WTC11 (cell line): Measurements from ENCODE around the gene SIN3A. TPM values are rescaled to one million over a fixed set of nuclear protein-coding genes. Genes with fewer than 3 reads are reported as not detected.

Experiments
- ATAC-seq: fragments of 200-7000 bp; cut with Tn5 transposase; 2 replicates; pipeline ENCODE4 v1.10.0; 2021; ENCODE audit warnings: mild to moderate bottlenecking, moderate library complexity
- Bru-seq: library from RNA; stranded (reverse); fragments of 400-500 nt; gene quantifications from one replicate; lab custom pipeline; 2021; lab: Mats Ljungman, UMichigan
- CTCF ChIA-PET: fragments of 300-600 bp; sonication (Branson Sonifier 250); formaldehyde crosslinking; loops from one replicate; lab custom pipeline; 2021; ENCODE audit warnings: antibody characterized with exemption; lab: Charles Lee
- POLR2A ChIA-PET: fragments of 350-600 bp; sonication (Branson Sonifier 250); formaldehyde crosslinking; loops from one replicate; lab custom pipeline; 2021; ENCODE audit warnings: antibody characterized with exemption; lab: Charles Lee
- DNase-seq: peaks from one replicate; pipeline ENCODE4 v3.0.0; 2021; ENCODE audit warnings: low spot score
- H3K27ac Mint-ChIP-seq: 2 replicates; pipeline ENCODE4 v1.8.0; 2021; ENCODE audit warnings: mixed read lengths
- H3K27me3 Mint-ChIP-seq: 2 replicates; pipeline ENCODE4 v1.8.0; 2021; ENCODE audit warnings: low read depth, mild to moderate bottlenecking, moderate library complexity, mixed read lengths
- H3K36me3 Mint-ChIP-seq: 2 replicates; pipeline ENCODE4 v1.8.0; 2021; ENCODE audit warnings: mixed read lengths
- H3K4me1 Mint-ChIP-seq: 2 replicates; pipeline ENCODE4 v1.8.0; 2022; ENCODE audit warnings: mixed read lengths
- H3K4me3 Mint-ChIP-seq: 2 replicates; pipeline ENCODE4 v1.8.0; 2021; ENCODE audit warnings: mild to moderate bottlenecking, moderate library complexity, mixed read lengths
- H3K9me3 Mint-ChIP-seq: 2 replicates; pipeline ENCODE4 v1.8.0; 2021; ENCODE audit warnings: mixed read lengths
- ATF1 ChIP-seq: sonication (generic); formaldehyde crosslinking; IDR thresholded peaks from 2 replicates; pipeline ENCODE4 v1.8.1; 2023; ENCODE audit warnings: mild to moderate bottlenecking, moderate library complexity, missing genetic modification reagents
- CREB1 ChIP-seq: sonication (generic); formaldehyde crosslinking; IDR thresholded peaks from 2 replicates; pipeline ENCODE4 v1.8.0; 2023; ENCODE audit warnings: mild to moderate bottlenecking, missing genetic modification reagents
- FOXJ3 ChIP-seq: sonication (generic); formaldehyde crosslinking; IDR thresholded peaks from 2 replicates; pipeline ENCODE4 v1.9.0; 2021; ENCODE audit warnings: missing genetic modification reagents, mild to moderate bottlenecking, borderline replicate concordance
- GABPB1 ChIP-seq: sonication (generic); formaldehyde crosslinking; IDR thresholded peaks from 2 replicates; pipeline ENCODE4 v1.8.1; 2023; ENCODE audit warnings: mild to moderate bottlenecking, missing genetic modification reagents
- NFE2L1 ChIP-seq: sonication (generic); formaldehyde crosslinking; IDR thresholded peaks from 2 replicates; pipeline ENCODE4 v1.8.1; 2023; ENCODE audit warnings: missing genetic modification reagents
- NFYB ChIP-seq: sonication (generic); formaldehyde crosslinking; conservative IDR thresholded peaks from 2 replicates; pipeline ENCODE4 v1.8.0; 2022; ENCODE audit warnings: low read depth, missing genetic modification reagents
- NR3C1 ChIP-seq: sonication (generic); formaldehyde crosslinking; conservative IDR thresholded peaks from 2 replicates; pipeline ENCODE4 v1.8.1; 2023; ENCODE audit warnings: low read depth, mild to moderate bottlenecking, missing genetic modification reagents
- SOX15 ChIP-seq: fragments of 250-450 bp; sonication (Bioruptor Pico); IDR thresholded peaks from 2 replicates; pipeline ENCODE4 v1.9.0; 2021; ENCODE audit warnings: mild to moderate bottlenecking
- SP1 ChIP-seq: sonication (generic); formaldehyde crosslinking; conservative IDR thresholded peaks from 2 replicates; pipeline ENCODE4 v1.8.1; 2022; ENCODE audit warnings: missing genetic modification reagents
- ZNF138 ChIP-seq: sonication (generic); formaldehyde crosslinking; conservative IDR thresholded peaks from 2 replicates; pipeline ENCODE4 v1.8.1; 2022; ENCODE audit warnings: mild to moderate bottlenecking, moderate library complexity, missing genetic modification reagents
- ZNF423 ChIP-seq: fragments of 250-450 bp; sonication (Bioruptor Pico); IDR thresholded peaks from 2 replicates; pipeline ENCODE4 v2.1.2; 2022; ENCODE audit warnings: mild to moderate bottlenecking, moderate library complexity
- long read RNA-seq, 3 experiments: library from RNA in 1 of 3; library from capped mRNA in 1 of 3; library from polyadenylated mRNA in 1 of 3; unstranded in 2 of 3; stranded (forward) in 1 of 3; transcript quantifications; one replicate each; pipeline ENCODE4 v2.0.0, GENCODE V29; 2021
- total RNA-seq: library from RNA; stranded (reverse); gene quantifications from 3 replicates; pipeline ENCODE4 v1.2.3, GENCODE V29; 2021
- TF ChIP-seq, protein P1 (sequence below): sonication (generic); formaldehyde crosslinking; IDR thresholded peaks from 2 replicates; pipeline ENCODE4 v1.8.0; 2022; ENCODE audit warnings: mild to moderate bottlenecking, missing genetic modification reagents
- TF ChIP-seq, protein P2 (sequence below): sonication (generic); formaldehyde crosslinking; IDR thresholded peaks from 2 replicates; pipeline ENCODE4 v1.8.0; 2023; ENCODE audit warnings: missing genetic modification reagents
- TF ChIP-seq, protein P3 (sequence below): sonication (generic); formaldehyde crosslinking; IDR thresholded peaks from 2 replicates; pipeline ENCODE4 v1.8.1; 2023; ENCODE audit warnings: mild to moderate bottlenecking, missing genetic modification reagents
- TF ChIP-seq, protein P4 (sequence below): fragments of 250-450 bp; sonication (Bioruptor Pico); conservative IDR thresholded peaks from 2 replicates; pipeline ENCODE4 v1.9.0; 2021; ENCODE audit warnings: mild to moderate bottlenecking
- TF ChIP-seq, protein P5 (sequence below): fragments of 250-450 bp; sonication (Bioruptor Pico); IDR thresholded peaks from 2 replicates; pipeline ENCODE4 v1.9.0; 2021; ENCODE audit warnings: moderate library complexity, mild to moderate bottlenecking, inconsistent platforms, borderline replicate concordance
- TF ChIP-seq, protein P6 (sequence below): fragments of 250-450 bp; sonication (Bioruptor Pico); IDR thresholded peaks from 2 replicates; pipeline ENCODE4 v1.9.0; 2021; ENCODE audit warnings: mild to moderate bottlenecking
- TF ChIP-seq, protein P7 (sequence below): sonication (generic); formaldehyde crosslinking; IDR thresholded peaks from 2 replicates; pipeline ENCODE4 v1.8.1; 2022; ENCODE audit warnings: missing genetic modification reagents, borderline replicate concordance

Gene SIN3A
- total RNA-seq = 107 to 113 TPM (median 110 TPM) in 3 replicates
- percentile 83 among the genes with signal in this experiment for Bru-seq, nascent RNA
- long read RNA-seq, experiment 1, full-length matches to known transcripts = 187 of 321 reads
- long read RNA-seq, experiment 1, partial matches to known transcripts = 57 of 321 reads
- long read RNA-seq, experiment 1, other reads (novel, unspliced or antisense) = 77 of 321 reads
- long read RNA-seq, experiment 2, full-length matches to known transcripts = 17 of 82 reads
- long read RNA-seq, experiment 2, partial matches to known transcripts = 42 of 82 reads
- long read RNA-seq, experiment 2, other reads (novel, unspliced or antisense) = 23 of 82 reads
- long read RNA-seq, experiment 3, full-length matches to known transcripts = 5 of 11 reads
- long read RNA-seq, experiment 3, partial matches to known transcripts = 4 of 11 reads
- long read RNA-seq, experiment 3, other reads (novel, unspliced or antisense) = 2 of 11 reads

DNA sequence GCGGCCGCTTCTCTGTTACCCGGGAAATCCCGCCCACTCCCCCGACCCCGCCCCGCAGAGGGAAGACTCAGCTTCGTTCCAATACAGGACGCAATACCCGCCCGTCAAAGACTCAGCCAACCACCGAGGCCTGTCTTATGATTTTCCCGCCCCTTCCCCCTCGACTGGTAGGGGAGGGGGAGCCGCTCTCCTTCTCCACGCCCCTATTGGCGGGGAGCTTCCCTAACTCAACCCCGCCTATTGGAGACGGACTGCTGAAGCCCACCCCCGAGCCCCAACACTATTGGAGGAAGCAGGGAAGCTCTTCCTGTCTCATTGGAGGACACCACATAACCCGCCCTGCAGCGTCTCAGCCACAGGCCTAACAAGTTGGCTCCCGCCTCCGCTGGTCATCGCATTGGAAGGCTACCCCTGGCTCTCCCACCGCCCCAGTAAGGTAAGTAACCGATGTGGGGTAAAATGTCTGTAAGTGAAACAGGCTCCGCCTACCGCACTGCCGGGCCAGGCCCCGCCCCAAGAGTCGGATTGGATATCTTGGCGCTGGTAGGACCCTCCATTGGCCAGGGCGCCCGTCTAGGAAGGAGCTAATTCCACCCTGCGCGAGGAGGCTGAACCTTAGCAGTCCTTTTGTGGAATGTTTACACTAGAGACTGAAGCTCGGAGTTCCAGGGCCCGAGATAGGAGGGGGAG lies at the start of gene SIN3A:
Gene SIN3A (minus strand): TSS at position 17 of the 690 bp plus-strand sequence. CDS start 21,315 bp downstream, outside the sequence.
- Mint-ChIP-seq H3K27me3 (no peaks in the 10 kb centered on the region), H3K9me3 (no peaks in the 10 kb centered on the region), H3K4me3 (peak within 1 kb of the TSS; percentile 95), H3K36me3 (peaks cover 3% of the 10 kb centered on the region; the same call in 1 of the 2 replicates), H3K4me1 (peaks cover 24% of the 10 kb centered on the region), H3K27ac (peak within 1 kb of the TSS; percentile 100)
- TF ChIP-seq SOX15 (CRISPR knock-in tag) (no peak), CREB1 (CRISPR knock-in tag) (no peak), SP1 (CRISPR knock-in tag) (peak; percentile 92), NFYB (CRISPR knock-in tag) (peak; percentile 79)
- ATAC-seq (peak; percentile 63), DNase-seq (peak; percentile 100)
- ChIA-PET POLR2A (interaction anchor here (0.6 to 6.0 kb wide), 14 partner anchors 10 to 1867 kb away, joined by 3 to 76 read pairs (median 5); partner anchors contain the start of genes IMP3, MAN2C1, PTPN9 and SNUPN), CTCF (interaction anchor here (0.5 to 5.4 kb wide), 24 partner anchors 9 to 1457 kb away, joined by 3 to 38 read pairs (median 4); partner anchors contain the start of genes IMP3, MAN2C1, PML and PTPN9)

DNA sequence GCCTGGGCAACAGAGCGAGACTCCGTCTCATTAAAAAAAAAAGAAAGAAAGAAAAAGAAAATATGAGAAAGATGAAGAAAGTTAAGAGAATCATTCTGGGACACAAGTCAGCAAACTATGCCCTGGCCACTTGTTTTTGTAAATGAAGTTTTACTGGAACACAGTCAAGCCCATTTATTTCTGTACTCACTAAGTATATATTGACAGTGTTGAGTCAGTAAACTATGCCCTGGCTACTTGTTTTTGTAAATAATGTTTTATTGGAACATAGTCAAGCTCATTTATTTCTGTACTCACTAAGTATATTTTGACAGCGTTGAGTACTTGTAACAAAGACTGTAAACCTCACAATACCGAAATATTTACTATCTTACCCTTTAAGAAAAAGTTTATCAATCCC lies 42.2 kb upstream of the SIN3A start:
- Mint-ChIP-seq H3K27me3 (no peaks in the 10 kb centered on the region), H3K9me3 (no peaks in the 10 kb centered on the region), H3K4me3 (no peak overlapping the region), H3K4me1 (no peaks in the 10 kb centered on the region), H3K27ac (no peak overlapping the region), H3K36me3 (peaks cover 33% of the 10 kb centered on the region)
- CTCF ChIA-PET = no interaction called here
- no peak for DNase-seq
- POLR2A ChIA-PET = no interaction called here
- ATAC-seq = no peak
- TF ChIP-seq FOXJ3 (CRISPR knock-in tag) (no peak), ZNF138 (CRISPR knock-in tag) (no peak), GABPB1 (CRISPR knock-in tag) (no peak)
- TF ChIP-seq, protein P1, sequence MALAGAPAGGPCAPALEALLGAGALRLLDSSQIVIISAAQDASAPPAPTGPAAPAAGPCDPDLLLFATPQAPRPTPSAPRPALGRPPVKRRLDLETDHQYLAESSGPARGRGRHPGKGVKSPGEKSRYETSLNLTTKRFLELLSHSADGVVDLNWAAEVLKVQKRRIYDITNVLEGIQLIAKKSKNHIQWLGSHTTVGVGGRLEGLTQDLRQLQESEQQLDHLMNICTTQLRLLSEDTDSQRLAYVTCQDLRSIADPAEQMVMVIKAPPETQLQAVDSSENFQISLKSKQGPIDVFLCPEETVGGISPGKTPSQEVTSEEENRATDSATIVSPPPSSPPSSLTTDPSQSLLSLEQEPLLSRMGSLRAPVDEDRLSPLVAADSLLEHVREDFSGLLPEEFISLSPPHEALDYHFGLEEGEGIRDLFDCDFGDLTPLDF (CRISPR knock-in tag) = no peak
- TF ChIP-seq, protein P2, sequence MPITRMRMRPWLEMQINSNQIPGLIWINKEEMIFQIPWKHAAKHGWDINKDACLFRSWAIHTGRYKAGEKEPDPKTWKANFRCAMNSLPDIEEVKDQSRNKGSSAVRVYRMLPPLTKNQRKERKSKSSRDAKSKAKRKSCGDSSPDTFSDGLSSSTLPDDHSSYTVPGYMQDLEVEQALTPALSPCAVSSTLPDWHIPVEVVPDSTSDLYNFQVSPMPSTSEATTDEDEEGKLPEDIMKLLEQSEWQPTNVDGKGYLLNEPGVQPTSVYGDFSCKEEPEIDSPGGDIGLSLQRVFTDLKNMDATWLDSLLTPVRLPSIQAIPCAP (CRISPR knock-in tag) = no peak
- TF ChIP-seq, protein P3, sequence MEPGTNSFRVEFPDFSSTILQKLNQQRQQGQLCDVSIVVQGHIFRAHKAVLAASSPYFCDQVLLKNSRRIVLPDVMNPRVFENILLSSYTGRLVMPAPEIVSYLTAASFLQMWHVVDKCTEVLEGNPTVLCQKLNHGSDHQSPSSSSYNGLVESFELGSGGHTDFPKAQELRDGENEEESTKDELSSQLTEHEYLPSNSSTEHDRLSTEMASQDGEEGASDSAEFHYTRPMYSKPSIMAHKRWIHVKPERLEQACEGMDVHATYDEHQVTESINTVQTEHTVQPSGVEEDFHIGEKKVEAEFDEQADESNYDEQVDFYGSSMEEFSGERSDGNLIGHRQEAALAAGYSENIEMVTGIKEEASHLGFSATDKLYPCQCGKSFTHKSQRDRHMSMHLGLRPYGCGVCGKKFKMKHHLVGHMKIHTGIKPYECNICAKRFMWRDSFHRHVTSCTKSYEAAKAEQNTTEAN (CRISPR knock-in tag) = no peak
- TF ChIP-seq, protein P4, sequence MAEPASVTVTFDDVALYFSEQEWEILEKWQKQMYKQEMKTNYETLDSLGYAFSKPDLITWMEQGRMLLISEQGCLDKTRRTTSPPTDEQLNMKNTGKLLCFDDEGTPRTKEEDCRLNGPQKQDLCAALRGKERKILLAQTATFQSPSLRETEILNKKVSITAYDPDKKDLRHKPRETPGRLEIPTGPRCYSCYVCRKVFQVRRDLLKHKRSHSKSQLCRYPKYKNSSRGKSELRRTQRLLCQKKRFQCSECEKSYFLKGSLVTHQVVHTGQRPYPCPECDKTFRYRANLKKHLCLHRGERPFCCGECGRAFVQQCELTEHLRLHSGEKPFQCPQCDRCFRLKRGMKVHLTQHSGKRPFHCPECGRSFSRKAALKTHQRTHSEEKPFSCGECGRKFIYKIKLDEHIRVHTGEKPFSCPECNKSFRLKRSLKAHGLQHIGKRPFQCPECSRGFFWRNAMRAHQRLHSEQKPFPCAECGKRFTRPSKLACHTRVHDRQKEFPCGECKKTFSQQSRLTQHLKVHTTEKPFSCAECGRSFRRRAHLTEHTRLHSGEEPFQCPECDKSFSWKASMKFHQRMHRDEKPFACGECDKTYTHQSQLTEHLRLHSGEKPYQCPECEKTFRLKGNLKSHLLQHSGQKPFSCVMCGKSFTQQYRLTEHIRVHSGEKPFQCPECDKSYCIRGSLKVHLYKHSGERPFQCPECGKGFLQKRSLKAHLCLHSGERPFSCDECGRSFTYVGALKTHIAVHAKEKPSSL (CRISPR knock-in tag) = no peak

DNA sequence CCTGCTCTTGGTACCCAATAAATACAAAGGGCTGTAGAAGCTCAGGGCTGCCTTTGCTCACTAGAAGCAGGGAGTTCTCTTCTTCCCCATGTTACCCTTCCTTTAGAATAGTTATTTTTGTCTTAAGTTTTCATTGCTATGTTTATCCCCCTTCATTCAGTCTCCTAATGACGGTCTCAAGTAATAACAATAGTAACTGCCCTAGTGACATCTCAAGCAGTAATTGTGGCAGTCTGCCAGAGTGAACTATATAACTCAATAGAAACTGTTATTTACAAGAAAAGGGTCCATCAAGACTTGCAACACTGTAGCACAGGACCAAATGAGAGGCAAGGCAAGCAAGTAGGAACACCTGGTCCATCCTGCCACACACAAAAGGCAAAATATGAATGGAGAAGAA lies 32.5 kb upstream of the SIN3A start:
- no peak overlapping the region for H3K4me3 Mint-ChIP-seq
- H3K4me1 Mint-ChIP-seq = no peaks in the 10 kb centered on the region
- ChIA-PET POLR2A (no interaction called here), CTCF (no interaction called here)
- H3K9me3 Mint-ChIP-seq = peaks cover 25% of the 10 kb centered on the region
- DNase-seq (no peak), ATAC-seq (no peak)
- no peak overlapping the region for H3K27ac Mint-ChIP-seq
- no peaks in the 10 kb centered on the region for H3K27me3 Mint-ChIP-seq
- H3K36me3 Mint-ChIP-seq = peaks cover 61% of the 10 kb centered on the region
- TF ChIP-seq, protein P4 (CRISPR knock-in tag) = no peak
- TF ChIP-seq, protein P5, sequence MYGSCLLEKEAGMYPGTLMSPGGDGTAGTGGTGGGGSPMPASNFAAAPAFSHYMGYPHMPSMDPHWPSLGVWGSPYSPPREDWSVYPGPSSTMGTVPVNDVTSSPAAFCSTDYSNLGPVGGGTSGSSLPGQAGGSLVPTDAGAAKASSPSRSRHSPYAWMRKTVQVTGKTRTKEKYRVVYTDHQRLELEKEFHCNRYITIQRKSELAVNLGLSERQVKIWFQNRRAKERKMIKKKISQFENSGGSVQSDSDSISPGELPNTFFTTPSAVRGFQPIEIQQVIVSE (CRISPR knock-in tag) = no peak
- TF ChIP-seq NR3C1 (CRISPR knock-in tag) (no peak), NFE2L1 (CRISPR knock-in tag) (no peak), ZNF423 (CRISPR knock-in tag) (no peak), ATF1 (CRISPR knock-in tag) (no peak)
- TF ChIP-seq, protein P6, sequence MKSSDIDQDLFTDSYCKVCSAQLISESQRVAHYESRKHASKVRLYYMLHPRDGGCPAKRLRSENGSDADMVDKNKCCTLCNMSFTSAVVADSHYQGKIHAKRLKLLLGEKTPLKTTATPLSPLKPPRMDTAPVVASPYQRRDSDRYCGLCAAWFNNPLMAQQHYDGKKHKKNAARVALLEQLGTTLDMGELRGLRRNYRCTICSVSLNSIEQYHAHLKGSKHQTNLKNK = no peak
- TF ChIP-seq, protein P7, sequence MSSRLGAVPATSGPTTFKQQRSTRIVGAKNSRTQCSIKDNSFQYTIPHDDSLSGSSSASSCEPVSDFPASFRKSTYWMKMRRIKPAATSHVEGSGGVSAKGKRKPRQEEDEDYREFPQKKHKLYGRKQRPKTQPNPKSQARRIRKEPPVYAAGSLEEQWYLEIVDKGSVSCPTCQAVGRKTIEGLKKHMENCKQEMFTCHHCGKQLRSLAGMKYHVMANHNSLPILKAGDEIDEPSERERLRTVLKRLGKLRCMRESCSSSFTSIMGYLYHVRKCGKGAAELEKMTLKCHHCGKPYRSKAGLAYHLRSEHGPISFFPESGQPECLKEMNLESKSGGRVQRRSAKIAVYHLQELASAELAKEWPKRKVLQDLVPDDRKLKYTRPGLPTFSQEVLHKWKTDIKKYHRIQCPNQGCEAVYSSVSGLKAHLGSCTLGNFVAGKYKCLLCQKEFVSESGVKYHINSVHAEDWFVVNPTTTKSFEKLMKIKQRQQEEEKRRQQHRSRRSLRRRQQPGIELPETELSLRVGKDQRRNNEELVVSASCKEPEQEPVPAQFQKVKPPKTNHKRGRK (CRISPR knock-in tag) = no peak
